PFSK-1 (cell line): ENCODE results near the gene PROX2.

Experiments used
- FOXP2 ChIP-seq: optimal IDR thresholded peaks from 2 replicates; pipeline ENCODE3; 2011; ENCODE audit warnings: borderline replicate concordance, control low read depth, inconsistent platforms; ENCODE audit not compliant: insufficient read depth; ENCODE audit errors: extremely low read length, extremely low read depth
- POLR2AphosphoS5 ChIP-seq: IDR thresholded peaks from 2 replicates; pipeline ENCODE4 v1.6.1; 2012; ENCODE audit warnings: low read depth, mild to moderate bottlenecking, control low read depth, low read length, moderate library complexity
- SIN3A ChIP-seq: IDR thresholded peaks from 2 replicates; pipeline ENCODE4 v1.6.1; 2012; ENCODE audit warnings: mild to moderate bottlenecking, low read length, moderate library complexity, borderline replicate concordance; ENCODE audit not compliant: insufficient read depth
- TAF1 ChIP-seq: IDR thresholded peaks from 2 replicates; pipeline ENCODE4 v1.6.1; 2012; ENCODE audit warnings: low read length, control low read depth, borderline replicate concordance; ENCODE audit not compliant: insufficient read depth
- TF ChIP-seq, protein P1 (sequence below), 2 experiments: IDR thresholded peaks; 2 replicates each; pipeline versions ENCODE4 v1.6.1 to v1.8.0; 2011 to 2012; ENCODE audit warnings: low read depth in 2 of 2, low read length in 2 of 2, control low read depth in 1 of 2, inconsistent platforms in 1 of 2, mild to moderate bottlenecking in 1 of 2, moderate library complexity in 1 of 2; ENCODE audit not compliant: insufficient read depth in 1 of 2

DNA sequence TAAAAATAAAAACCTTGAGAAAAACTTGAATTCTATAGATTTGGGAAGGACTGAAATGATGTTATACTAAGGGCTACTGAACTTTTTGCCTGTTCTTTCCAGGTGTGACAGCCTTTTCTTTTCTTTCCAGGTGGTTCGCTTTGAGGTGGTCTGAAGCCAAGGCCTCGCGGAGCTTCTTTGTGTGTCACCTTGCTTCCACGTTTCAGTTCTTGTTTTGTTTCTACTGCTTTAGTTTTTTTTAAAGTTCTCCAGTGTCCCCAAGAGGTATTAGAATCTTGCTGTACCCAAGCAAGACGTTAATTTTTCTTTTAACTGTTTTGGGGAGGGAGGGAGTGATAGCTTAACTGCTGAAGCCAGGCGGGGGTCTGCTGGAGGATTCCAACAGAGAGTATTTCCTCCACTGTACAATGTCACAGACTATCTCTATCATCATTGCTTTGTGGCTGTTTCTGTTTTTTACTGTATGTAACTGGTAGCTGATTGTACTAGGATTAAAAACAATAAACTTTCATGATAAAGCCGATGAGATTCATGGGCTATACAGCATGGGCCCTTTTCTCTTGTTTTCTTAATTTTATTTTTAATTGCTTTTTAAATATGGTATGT is 40.2 kb downstream of the PROX2 start:
- no peak for TF ChIP-seq SIN3A
- TF ChIP-seq POLR2AphosphoS5: no peak
- TF ChIP-seq, protein P1, sequence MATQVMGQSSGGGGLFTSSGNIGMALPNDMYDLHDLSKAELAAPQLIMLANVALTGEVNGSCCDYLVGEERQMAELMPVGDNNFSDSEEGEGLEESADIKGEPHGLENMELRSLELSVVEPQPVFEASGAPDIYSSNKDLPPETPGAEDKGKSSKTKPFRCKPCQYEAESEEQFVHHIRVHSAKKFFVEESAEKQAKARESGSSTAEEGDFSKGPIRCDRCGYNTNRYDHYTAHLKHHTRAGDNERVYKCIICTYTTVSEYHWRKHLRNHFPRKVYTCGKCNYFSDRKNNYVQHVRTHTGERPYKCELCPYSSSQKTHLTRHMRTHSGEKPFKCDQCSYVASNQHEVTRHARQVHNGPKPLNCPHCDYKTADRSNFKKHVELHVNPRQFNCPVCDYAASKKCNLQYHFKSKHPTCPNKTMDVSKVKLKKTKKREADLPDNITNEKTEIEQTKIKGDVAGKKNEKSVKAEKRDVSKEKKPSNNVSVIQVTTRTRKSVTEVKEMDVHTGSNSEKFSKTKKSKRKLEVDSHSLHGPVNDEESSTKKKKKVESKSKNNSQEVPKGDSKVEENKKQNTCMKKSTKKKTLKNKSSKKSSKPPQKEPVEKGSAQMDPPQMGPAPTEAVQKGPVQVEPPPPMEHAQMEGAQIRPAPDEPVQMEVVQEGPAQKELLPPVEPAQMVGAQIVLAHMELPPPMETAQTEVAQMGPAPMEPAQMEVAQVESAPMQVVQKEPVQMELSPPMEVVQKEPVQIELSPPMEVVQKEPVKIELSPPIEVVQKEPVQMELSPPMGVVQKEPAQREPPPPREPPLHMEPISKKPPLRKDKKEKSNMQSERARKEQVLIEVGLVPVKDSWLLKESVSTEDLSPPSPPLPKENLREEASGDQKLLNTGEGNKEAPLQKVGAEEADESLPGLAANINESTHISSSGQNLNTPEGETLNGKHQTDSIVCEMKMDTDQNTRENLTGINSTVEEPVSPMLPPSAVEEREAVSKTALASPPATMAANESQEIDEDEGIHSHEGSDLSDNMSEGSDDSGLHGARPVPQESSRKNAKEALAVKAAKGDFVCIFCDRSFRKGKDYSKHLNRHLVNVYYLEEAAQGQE (IDR thresholded peaks at IDR 0.05; ENCODE audit: insufficient read depth in 1 of 2, low read depth in 2 of 2, low read length in 2 of 2): no peak
- no peak for TF ChIP-seq TAF1
- no peak for TF ChIP-seq FOXP2
